ENCODE measurements around the gene RNF144A. TPM values are rescaled to one million over a fixed set of nuclear protein-coding genes. Genes with fewer than 3 reads are reported as not detected.
"Not testable (repeated sequence)": the region's sequence is repeated elsewhere in the genome, so short reads cannot be mapped to it uniquely, and the experiment has no call there.

The RNF144A gene
- total and polyA plus RNA-seq, 11 donors = 3.5 to 27.2 (median 11.9) TPM

GRCh38 chr2:6888724-6889123 lies 28.5 kb upstream of the RNF144A start:
- 86 to 97% (median 92%) methylated on average over 4 of the region's 4 CpGs for WGBS, 4 donors
- DNase-seq = no peak
- intact Hi-C loops (cut with DNase I) = no loop called here
- Histone ChIP-seq H3K4me3 (no peak overlapping the region), H3K36me3 (peaks cover 0 to 83% (median 8%) of the 10 kb centered on the region in 9 donors), H3K9me3 (no peaks in the 10 kb centered on the region), H3K27ac (no peak overlapping the region), H3K4me1 (peaks cover 0 to 8% (median 3%) of the 10 kb centered on the region in 12 donors), H3K27me3 (no peaks in the 10 kb centered on the region)
- TF ChIP-seq CTCF (IDR thresholded peaks at IDR 0.05) = no peak
- no peak for TF ChIP-seq POLR2A (IDR thresholded peaks at IDR 0.05)
- ATAC-seq = no peak

GRCh38 chr2:6893876-6894482 lies 23.2 kb upstream of the RNF144A start:
- Histone ChIP-seq H3K27ac (no peak overlapping the region), H3K4me1 (peaks cover 0 to 4% (median 0%) of the 10 kb centered on the region in 12 donors), H3K9me3 (no peaks in the 10 kb centered on the region), H3K36me3 (peaks cover 0 to 78% (median 12%) of the 10 kb centered on the region in 9 donors), H3K27me3 (no peaks in the 10 kb centered on the region), H3K4me3 (no peak overlapping the region)
- 48 to 66% (median 65%) methylated on average over 2 of the region's 2 CpGs for WGBS, 4 donors
- no peak for TF ChIP-seq CTCF (IDR thresholded peaks at IDR 0.05)
- TF ChIP-seq POLR2A (IDR thresholded peaks at IDR 0.05) = no peak
- intact Hi-C loops (cut with DNase I) = no loop called here
- DNase-seq (no peak), ATAC-seq (no peak)

GRCh38 chr2:6896930-6897759 lies 20.1 kb upstream of the RNF144A start:
- Histone ChIP-seq H3K4me1 (peaks cover 0 to 4% (median 0%) of the 10 kb centered on the region in 12 donors), H3K9me3 (peaks cover 0 to 12% (median 0%) of the 10 kb centered on the region in 12 donors), H3K4me3 (no peak overlapping the region), H3K27me3 (no peaks in the 10 kb centered on the region), H3K36me3 (peaks cover 0 to 48% (median 12%) of the 10 kb centered on the region in 9 donors), H3K27ac (peak overlapping the region in 2 of 12 donors; percentile 9 to 20)
- peak; percentile 58 to 84 (median 74) for TF ChIP-seq CTCF (IDR thresholded peaks at IDR 0.05)
- TF ChIP-seq POLR2A (IDR thresholded peaks at IDR 0.05) = no peak
- intact Hi-C loops (cut with DNase I) = loop anchor here in 9 of 10 donors (1.0 to 5.0 kb wide), 5 partner anchors 140 to 150 kb away; no protein-coding TSS in a partner anchor
- ATAC-seq (peak in 2 of 4 donors; percentile 29 to 54), DNase-seq (no peak)
- 71 to 78% (median 74%) methylated on average over 5 of the region's 5 CpGs for WGBS, 4 donors

GRCh38 chr2:6902581-6902980 lies 14.6 kb upstream of the RNF144A start:
- DNase-seq; H3K27ac ChIP-seq; H3K4me3 ChIP-seq; H3K36me3 ChIP-seq; H3K27me3 ChIP-seq; ATAC-seq; intact Hi-C loops (cut with DNase I); H3K4me1 ChIP-seq: not testable (repeated sequence)
- peaks cover 0 to 21% (median 0%) of the 10 kb centered on the region in 12 donors for H3K9me3 ChIP-seq
- WGBS, 4 donors = 93 to 98% (median 96%) methylated on average over 2 of the region's 2 CpGs
